ENCODE results near the gene RHOV.

DNA sequence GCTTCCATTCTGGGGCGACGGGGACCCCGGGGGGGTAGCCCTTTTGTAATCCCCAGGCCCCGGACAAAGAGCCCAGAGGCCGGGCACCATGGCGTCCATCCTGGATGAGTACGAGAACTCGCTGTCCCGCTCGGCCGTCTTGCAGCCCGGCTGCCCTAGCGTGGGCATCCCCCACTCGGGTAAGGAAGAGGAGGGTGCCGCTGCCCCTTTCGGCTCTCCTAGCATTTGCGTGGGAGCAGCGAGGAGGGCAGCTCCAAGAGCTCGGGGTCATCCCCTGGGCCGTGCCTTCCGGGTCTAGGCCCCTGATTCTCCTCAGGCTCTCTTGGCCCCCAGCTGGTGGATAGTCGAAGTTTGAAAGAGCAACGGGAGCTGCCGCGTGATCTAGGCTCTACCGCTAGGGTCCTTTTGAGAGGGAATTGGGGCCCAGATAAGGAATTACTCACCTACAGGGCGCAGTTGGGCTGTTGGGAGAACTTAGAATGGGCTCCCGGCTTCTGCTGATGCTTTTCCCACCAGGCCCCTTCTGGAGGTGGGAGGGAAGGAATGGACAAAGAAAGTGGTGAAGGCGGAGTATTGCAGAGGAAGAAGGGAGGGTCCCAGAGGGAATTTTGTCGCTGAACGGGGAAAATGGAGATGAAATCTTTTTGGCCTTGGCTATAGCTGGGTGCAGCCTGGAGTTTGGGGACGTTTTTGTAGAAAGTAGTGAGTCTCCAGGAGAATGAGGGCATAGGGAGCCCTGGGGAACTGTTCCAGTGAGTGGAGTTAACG is 20.8 kb upstream of the RHOV start:
- TF ChIP-seq, protein P1, sequence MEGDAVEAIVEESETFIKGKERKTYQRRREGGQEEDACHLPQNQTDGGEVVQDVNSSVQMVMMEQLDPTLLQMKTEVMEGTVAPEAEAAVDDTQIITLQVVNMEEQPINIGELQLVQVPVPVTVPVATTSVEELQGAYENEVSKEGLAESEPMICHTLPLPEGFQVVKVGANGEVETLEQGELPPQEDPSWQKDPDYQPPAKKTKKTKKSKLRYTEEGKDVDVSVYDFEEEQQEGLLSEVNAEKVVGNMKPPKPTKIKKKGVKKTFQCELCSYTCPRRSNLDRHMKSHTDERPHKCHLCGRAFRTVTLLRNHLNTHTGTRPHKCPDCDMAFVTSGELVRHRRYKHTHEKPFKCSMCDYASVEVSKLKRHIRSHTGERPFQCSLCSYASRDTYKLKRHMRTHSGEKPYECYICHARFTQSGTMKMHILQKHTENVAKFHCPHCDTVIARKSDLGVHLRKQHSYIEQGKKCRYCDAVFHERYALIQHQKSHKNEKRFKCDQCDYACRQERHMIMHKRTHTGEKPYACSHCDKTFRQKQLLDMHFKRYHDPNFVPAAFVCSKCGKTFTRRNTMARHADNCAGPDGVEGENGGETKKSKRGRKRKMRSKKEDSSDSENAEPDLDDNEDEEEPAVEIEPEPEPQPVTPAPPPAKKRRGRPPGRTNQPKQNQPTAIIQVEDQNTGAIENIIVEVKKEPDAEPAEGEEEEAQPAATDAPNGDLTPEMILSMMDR (IDR thresholded peaks at IDR 0.05), result peak in 3 of 4 experiments; percentile 28 to 58 (median 33)
- TF ChIP-seq POLR2A (IDR thresholded peaks at IDR 0.05), result no peak
